K562 (cell line): ENCODE results near the gene LRCOL1.

Experiments
- CREB1 ChIP-seq, 2 experiments: sonication (generic) in 1 of 2; formaldehyde crosslinking in 1 of 2; IDR thresholded peaks; 2 replicates each; pipeline versions ENCODE4 v1.6.1 to v1.8.0; 2012 to 2022; ENCODE audit warnings: inconsistent platforms in 1 of 2, mild to moderate bottlenecking in 1 of 2, missing genetic modification reagents in 1 of 2, moderate library complexity in 1 of 2
- CTCF ChIP-seq, 3 experiments: IDR thresholded peaks in 2 of 3; conservative IDR thresholded peaks in 1 of 3; 2 replicates each; pipeline ENCODE4 v1.5.1; 2011 to 2012; ENCODE audit warnings: low read length in 3 of 3, mild to moderate bottlenecking in 3 of 3, control low read depth in 2 of 3, improper control_type of control experiment in 1 of 3, inconsistent platforms in 1 of 3, low read depth in 1 of 3, mixed read lengths in 1 of 3, moderate library complexity in 1 of 3; ENCODE audit not compliant: insufficient read depth in 2 of 3
- EGR1 ChIP-seq: fragments of 450-650 bp; conservative IDR thresholded peaks from 2 replicates; pipeline ENCODE4 v1.6.1; 2017; ENCODE audit warnings: mild to moderate bottlenecking
- ELF1 ChIP-seq: fragments of 200-800 bp; sonication (Bioruptor generic); IDR thresholded peaks from 2 replicates; pipeline ENCODE4 v1.6.1; 2016; ENCODE audit warnings: missing genetic modification characterization, missing compliant biosample characterization
- KDM1A ChIP-seq, 2 experiments: fragments of 450-650 bp; IDR thresholded peaks; 2 replicates each; pipeline ENCODE4 v1.6.1; 2016; ENCODE audit warnings: mild to moderate bottlenecking in 2 of 2
- RREB1 ChIP-seq: fragments of 250-450 bp; sonication (Bioruptor Pico); IDR thresholded peaks from 2 replicates; pipeline ENCODE4 v1.4.0; 2020
- YY1 ChIP-seq, 3 experiments: IDR thresholded peaks; 2 replicates each; pipeline ENCODE4 v1.6.1; 2011; ENCODE audit warnings: low read length in 2 of 3, mild to moderate bottlenecking in 2 of 3, moderate library complexity in 2 of 3, borderline replicate concordance in 1 of 3, control low read depth in 1 of 3, low read depth in 1 of 3; ENCODE audit not compliant: insufficient read depth in 3 of 3, insufficient replicate concordance in 2 of 3, control insufficient read depth in 1 of 3, insufficient read length in 1 of 3; ENCODE audit errors: extremely low read depth in 1 of 3
- ZBTB49 ChIP-seq: sonication (generic); formaldehyde crosslinking; IDR thresholded peaks from 2 replicates; pipeline ENCODE4 v1.8.0; 2022; ENCODE audit warnings: missing genetic modification reagents, mild to moderate bottlenecking, borderline replicate concordance
- ZZZ3 ChIP-seq: fragments of 450-650 bp; IDR thresholded peaks from 2 replicates; pipeline ENCODE4 v1.6.1; 2016; ENCODE audit warnings: antibody characterized with exemption, mild to moderate bottlenecking, moderate library complexity

- no peak for TF ChIP-seq CREB1 (IDR thresholded peaks at IDR 0.05)
- TF ChIP-seq CREB1 (CRISPR knock-in tag; IDR thresholded peaks at IDR 0.05): no peak
- TF ChIP-seq ZBTB49 (CRISPR knock-in tag): no peak
- no peak for TF ChIP-seq ELF1 (tag)
- TF ChIP-seq CTCF (IDR thresholded peaks at IDR 0.05 in 2 of 3, conservative IDR thresholded peaks at IDR 0.05 in 1 of 3; ENCODE audit: insufficient read depth in 2 of 3, low read depth in 1 of 3, low read length in 3 of 3): no peak
- no peak for TF ChIP-seq ZZZ3
- TF ChIP-seq KDM1A (IDR thresholded peaks at IDR 0.05): no peak
- no peak for TF ChIP-seq EGR1
- no peak for TF ChIP-seq YY1 (IDR thresholded peaks at IDR 0.05; ENCODE audit: borderline replicate concordance in 1 of 3, control insufficient read depth in 1 of 3, extremely low read depth in 1 of 3, insufficient read depth in 3 of 3, insufficient read length in 1 of 3, insufficient replicate concordance in 2 of 3, low read depth in 1 of 3, low read length in 2 of 3)
- TF ChIP-seq RREB1 (CRISPR knock-in tag): no peak
Measured at GRCh38 chr12:132604151-132604618, 6.2 kb downstream of the LRCOL1 start.
